Mesenchymal stem cell (in vitro differentiated cells and primary cell): ENCODE results near the gene TMEM53.
A peak's percentile ranks its signal among the peaks of the same experiment; 100 is the strongest.

Experiments used
- DNase-seq: peaks from one replicate; pipeline ENCODE4 v3.0.0-alpha.2; 2013
- H2AFZ ChIP-seq: one replicate; pipeline ENCODE4 v1.6.1; 2013; ENCODE audit warnings: low read depth, mild to moderate bottlenecking, control low read depth, inconsistent platforms, low read length, moderate library complexity
- H2AK5ac ChIP-seq: 2 replicates; pipeline ENCODE4 v1.6.1; 2013; ENCODE audit warnings: low read length, moderate library complexity, mild to moderate bottlenecking, inconsistent platforms; ENCODE audit not compliant: severe bottlenecking
- H2BK120ac ChIP-seq: one replicate; pipeline ENCODE4 v1.6.1; 2013; ENCODE audit warnings: low read depth, mild to moderate bottlenecking, inconsistent platforms, low read length, moderate library complexity
- H2BK12ac ChIP-seq, 2 experiments: one replicate each; pipeline ENCODE4 v1.6.1; 2013; ENCODE audit warnings: inconsistent platforms in 2 of 2, low read length in 2 of 2, mild to moderate bottlenecking in 2 of 2, moderate library complexity in 2 of 2, control low read depth in 1 of 2
- H2BK15ac ChIP-seq: one replicate; pipeline ENCODE4 v1.6.1; 2013; ENCODE audit warnings: mild to moderate bottlenecking, low read depth, inconsistent platforms; ENCODE audit not compliant: poor library complexity, severe bottlenecking
- H2BK5ac ChIP-seq: 2 replicates; pipeline ENCODE4 v1.6.1; 2013; ENCODE audit warnings: low read depth, mild to moderate bottlenecking, low read length, control low read depth, inconsistent platforms; ENCODE audit not compliant: poor library complexity, severe bottlenecking
- H3K14ac ChIP-seq, 2 experiments: one replicate each; pipeline ENCODE4 v1.6.1; 2013; ENCODE audit warnings: inconsistent platforms in 2 of 2, low read length in 2 of 2, control low read depth in 1 of 2, mild to moderate bottlenecking in 1 of 2, moderate library complexity in 1 of 2
- H3K18ac ChIP-seq, 2 experiments: one replicate each; pipeline ENCODE4 v1.6.1; 2013; ENCODE audit warnings: inconsistent platforms in 2 of 2, low read length in 2 of 2, control low read depth in 1 of 2, low read depth in 1 of 2, mild to moderate bottlenecking in 1 of 2
- H3K23ac ChIP-seq, 2 experiments: one replicate each; pipeline ENCODE4 v1.6.1; 2013; ENCODE audit warnings: inconsistent platforms in 2 of 2, low read length in 2 of 2, mild to moderate bottlenecking in 2 of 2, moderate library complexity in 2 of 2, control low read depth in 1 of 2
- H3K27ac ChIP-seq: 2 replicates; pipeline ENCODE4 v1.5.1; 2013; ENCODE audit warnings: mild to moderate bottlenecking, moderate library complexity, low read length, control low read depth, inconsistent platforms; ENCODE audit not compliant: poor library complexity, severe bottlenecking
- H3K27me3 ChIP-seq, 2 experiments: 2 replicates each; pipeline versions ENCODE4 v1.6.1 to v1.7.0; 2013; ENCODE audit warnings: low read length in 2 of 2, mild to moderate bottlenecking in 2 of 2, moderate library complexity in 2 of 2, control low read depth in 1 of 2, inconsistent platforms in 1 of 2; ENCODE audit not compliant: control insufficient read depth in 1 of 2, insufficient read depth in 1 of 2
- H3K36me3 ChIP-seq, 2 experiments: 2 replicates each; pipeline versions ENCODE4 v1.6.1 to v1.7.0; 2013; ENCODE audit warnings: low read length in 2 of 2, control low read depth in 1 of 2, inconsistent platforms in 1 of 2, low read depth in 1 of 2, mild to moderate bottlenecking in 1 of 2; ENCODE audit not compliant: insufficient read depth in 2 of 2, control insufficient read depth in 1 of 2
- H3K4ac ChIP-seq, 2 experiments: one replicate each; pipeline ENCODE4 v1.6.1; 2013; ENCODE audit warnings: inconsistent platforms in 2 of 2, low read length in 2 of 2, mild to moderate bottlenecking in 2 of 2, moderate library complexity in 2 of 2, control low read depth in 1 of 2, low read depth in 1 of 2
- H3K4me1 ChIP-seq: 2 replicates; pipeline ENCODE4 v1.6.1; 2013; ENCODE audit warnings: low read depth, low read length, control low read depth; ENCODE audit not compliant: control insufficient read depth, insufficient read depth
- H3K4me2 ChIP-seq: 2 replicates; pipeline ENCODE4 v1.6.1; 2013; ENCODE audit warnings: low read length, mild to moderate bottlenecking, inconsistent platforms; ENCODE audit not compliant: poor library complexity, severe bottlenecking
- H3K4me3 ChIP-seq, 2 experiments: 2 replicates each; pipeline versions ENCODE4 v1.5.1 to v1.7.0; 2013; ENCODE audit warnings: low read length in 2 of 2, mild to moderate bottlenecking in 2 of 2, control low read depth in 1 of 2, low read depth in 1 of 2; ENCODE audit not compliant: insufficient read depth in 1 of 2
- H3K79me1 ChIP-seq: replicated peaks from 2 replicates; pipeline ENCODE4 v1.6.1; 2013; ENCODE audit warnings: mild to moderate bottlenecking, control low read depth, low read length, inconsistent platforms; ENCODE audit not compliant: poor library complexity, severe bottlenecking
- H3K9ac ChIP-seq: 2 replicates; pipeline ENCODE4 v1.7.0; 2013; ENCODE audit warnings: mild to moderate bottlenecking, low read length, moderate library complexity
- H3K9me3 ChIP-seq: 2 replicates; pipeline ENCODE4 v1.7.0; 2013; ENCODE audit warnings: mild to moderate bottlenecking, low read length; ENCODE audit not compliant: control insufficient read depth
- H4K8ac ChIP-seq: one replicate; pipeline ENCODE4 v1.6.1; 2013; ENCODE audit warnings: inconsistent platforms, mild to moderate bottlenecking, low read length, moderate library complexity
- H4K91ac ChIP-seq: one replicate; pipeline ENCODE4 v1.6.1; 2013; ENCODE audit warnings: mild to moderate bottlenecking, low read length, inconsistent platforms
- WGBS: methylation state at CpG from one replicate; pipeline ENCODE4 v1.1.7; 2013; ENCODE audit warnings: mixed read lengths; 5-methylcytosine and 5-hydroxymethylcytosine counted together

The TMEM53 gene

GRCh38 chr1:44673675-44674112 lies 587 bp downstream of the TMEM53 start:
- WGBS: 3% methylated on average over 16 of the region's 16 CpGs
- Histone ChIP-seq H4K91ac (no peak overlapping the region), H3K4me3 (peak overlapping the region; percentile 82 to 86)

GRCh38 chr1:44672961-44673674 lies 1.2 kb downstream of the TMEM53 start:
- Histone ChIP-seq H2BK15ac (no peak overlapping the region), H3K4ac (peak overlapping the region in 1 of 2 experiments; percentile 86), H3K14ac (peak overlapping the region in 1 of 2 experiments; percentile 57), H3K4me2 (peak overlapping the region; percentile 78), H3K4me3 (peak overlapping the region in 1 of 2 experiments; percentile 82), H2AK5ac (peak overlapping the region; percentile 61), H3K79me1 (peaks cover 32% of the 10 kb centered on the region), H2BK5ac (no peak overlapping the region), H3K18ac (peak overlapping the region; percentile 52 to 67), H3K9me3 (no peaks in the 10 kb centered on the region), H2BK12ac (no peak overlapping the region), H2BK120ac (peak overlapping the region; percentile 35), H3K36me3 (peaks cover 0 to 5% of the 10 kb centered on the region in 2 experiments), H3K27me3 (no peaks in the 10 kb centered on the region), H3K9ac (peak overlapping the region; percentile 95), H2AFZ (peak overlapping the region; percentile 30), H4K8ac (peak overlapping the region; percentile 66), H3K27ac (peak overlapping the region; percentile 80), H3K4me1 (peaks cover 20% of the 10 kb centered on the region), H3K23ac (peak overlapping the region in 1 of 2 experiments; percentile 16), H4K91ac (no peak overlapping the region)
- WGBS: 90% methylated on average over 11 of the region's 14 CpGs
- DNase-seq: no peak

More at GRCh38 chr1:44673675-44674112, 587 bp downstream of the TMEM53 start:
- Histone ChIP-seq H2AK5ac (no peak overlapping the region), H2BK120ac (no peak overlapping the region), H3K36me3 (peaks cover 0 to 5% of the 10 kb centered on the region in 2 experiments), H3K9ac (peak overlapping the region; percentile 95), H3K27ac (peak overlapping the region; percentile 80), H3K9me3 (no peaks in the 10 kb centered on the region), H3K23ac (no peak overlapping the region), H3K4me2 (peak overlapping the region; percentile 78), H3K79me1 (peaks cover 35% of the 10 kb centered on the region), H3K18ac (peak overlapping the region; percentile 52 to 67), H3K27me3 (no peaks in the 10 kb centered on the region), H3K4me1 (peaks cover 20% of the 10 kb centered on the region), H2BK5ac (no peak overlapping the region), H3K4ac (peak overlapping the region; percentile 40 to 86), H2BK15ac (peak overlapping the region; percentile 33), H2AFZ (peak overlapping the region; percentile 30), H4K8ac (peak overlapping the region; percentile 61), H3K14ac (no peak overlapping the region), H2BK12ac (peak overlapping the region in 1 of 2 experiments; percentile 23)
- no peak for DNase-seq

GRCh38 chr1:44672254-44672955 lies 1.9 kb downstream of the TMEM53 start:
- H3K4me3 ChIP-seq: peak overlapping the region in 1 of 2 experiments; percentile 82

More at GRCh38 chr1:44672254-44672955, 1.9 kb downstream of the TMEM53 start:
- Histone ChIP-seq H2AFZ (no peak overlapping the region), H3K27ac (peak overlapping the region; percentile 33), H3K9ac (no peak overlapping the region), H4K91ac (no peak overlapping the region), H3K27me3 (no peaks in the 10 kb centered on the region), H3K4me2 (no peak overlapping the region), H3K4ac (peak overlapping the region in 1 of 2 experiments; percentile 49), H2BK12ac (no peak overlapping the region), H3K79me1 (peaks cover 26% of the 10 kb centered on the region), H3K18ac (peak overlapping the region in 1 of 2 experiments; percentile 50), H2AK5ac (no peak overlapping the region), H2BK15ac (no peak overlapping the region), H3K23ac (no peak overlapping the region), H2BK5ac (no peak overlapping the region), H3K14ac (peak overlapping the region in 1 of 2 experiments; percentile 57), H3K36me3 (peaks cover 0 to 5% of the 10 kb centered on the region in 2 experiments), H4K8ac (peak overlapping the region; percentile 27), H3K4me1 (peaks cover 20% of the 10 kb centered on the region), H3K9me3 (no peaks in the 10 kb centered on the region), H2BK120ac (no peak overlapping the region)
- 75% methylated on average over 13 of the region's 13 CpGs for WGBS
- DNase-seq: peak; percentile 63
